GM12891 (cell line): ENCODE data around the gene CEMP1. TPM values are rescaled to one million over a fixed set of nuclear protein-coding genes. Genes with fewer than 3 reads are reported as not detected.
"Not testable (repeated sequence)": the region's sequence is repeated elsewhere in the genome, so short reads cannot be mapped to it uniquely, and the experiment has no call there.

Source experiments
- DNase-seq: peaks from one replicate; pipeline ENCODE4 v3.0.0; 2011; ENCODE audit warnings: low spot score; ENCODE audit not compliant: insufficient read length
- FAIRE-seq: peaks from 2 replicates; lab custom pipeline; 2011; peaks lifted over from hg19 to GRCh38; lab: Jason Lieb, UNC
- PAX5 ChIP-seq: IDR thresholded peaks from 2 replicates; pipeline ENCODE4 v1.6.1; 2011; ENCODE audit warnings: low read length, moderate library complexity, mild to moderate bottlenecking; ENCODE audit not compliant: insufficient read depth, severe bottlenecking
- POLR2A ChIP-seq: IDR thresholded peaks from 2 replicates; pipeline ENCODE4 v1.6.1; 2011; ENCODE audit warnings: low read depth, low read length, control low read depth
- POLR2AphosphoS5 ChIP-seq: IDR thresholded peaks from 2 replicates; pipeline ENCODE4 v1.6.1; 2011; ENCODE audit warnings: low read depth, low read length, control low read depth
- POU2F2 ChIP-seq: IDR thresholded peaks from 2 replicates; pipeline ENCODE4 v1.6.1; 2011; ENCODE audit warnings: low read depth, mild to moderate bottlenecking, control low read depth, low read length, moderate library complexity
- SPI1 ChIP-seq: IDR thresholded peaks from 2 replicates; pipeline ENCODE4 v1.6.1; 2011; ENCODE audit warnings: low read depth, low read length, control low read depth
- TAF1 ChIP-seq: IDR thresholded peaks from 2 replicates; pipeline ENCODE4 v1.6.1; 2011; ENCODE audit warnings: low read depth, low read length, control low read depth
- polyA plus RNA-seq: library from polyadenylated mRNA; unstranded; fragments of >200 nt; gene quantifications from one replicate; pipeline ENCODE4 v1.2.1, GENCODE V29; 2012; ENCODE audit warnings: low read depth, missing spikeins, inconsistent platforms; ENCODE audit not compliant: missing spikeins

Gene CEMP1, protein sequence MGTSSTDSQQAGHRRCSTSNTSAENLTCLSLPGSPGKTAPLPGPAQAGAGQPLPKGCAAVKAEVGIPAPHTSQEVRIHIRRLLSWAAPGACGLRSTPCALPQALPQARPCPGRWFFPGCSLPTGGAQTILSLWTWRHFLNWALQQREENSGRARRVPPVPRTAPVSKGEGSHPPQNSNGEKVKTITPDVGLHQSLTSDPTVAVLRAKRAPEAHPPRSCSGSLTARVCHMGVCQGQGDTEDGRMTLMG
- polyA plus RNA-seq: 2.6 TPM

DNA sequence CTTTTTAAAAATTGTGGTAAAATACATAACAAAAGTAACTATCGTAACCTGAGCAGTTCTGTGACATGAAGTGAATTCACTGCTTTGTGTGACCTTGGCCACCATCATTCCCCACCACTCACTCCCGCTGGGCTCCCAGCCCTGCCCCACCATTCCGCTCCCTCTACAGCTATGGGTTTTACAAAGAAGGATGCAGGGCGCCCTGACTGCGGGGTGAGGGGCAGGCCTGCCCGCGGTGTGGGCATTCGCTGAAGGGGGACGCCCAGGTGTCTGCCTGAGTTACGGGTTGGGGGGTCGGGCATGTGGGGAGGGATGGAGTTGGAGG is at the start of gene CEMP1:
TSS of gene CEMP1 (minus strand) at position 38 of the 325 bp plus-strand sequence. CDS start 335 bp downstream, outside the sequence.
- no peak for DNase-seq
- TF ChIP-seq POLR2A: no peak
- no peak for TF ChIP-seq POLR2AphosphoS5
- no peak for TF ChIP-seq SPI1
- TF ChIP-seq TAF1: no peak
- no peak for TF ChIP-seq POU2F2
- TF ChIP-seq PAX5: no peak

DNA sequence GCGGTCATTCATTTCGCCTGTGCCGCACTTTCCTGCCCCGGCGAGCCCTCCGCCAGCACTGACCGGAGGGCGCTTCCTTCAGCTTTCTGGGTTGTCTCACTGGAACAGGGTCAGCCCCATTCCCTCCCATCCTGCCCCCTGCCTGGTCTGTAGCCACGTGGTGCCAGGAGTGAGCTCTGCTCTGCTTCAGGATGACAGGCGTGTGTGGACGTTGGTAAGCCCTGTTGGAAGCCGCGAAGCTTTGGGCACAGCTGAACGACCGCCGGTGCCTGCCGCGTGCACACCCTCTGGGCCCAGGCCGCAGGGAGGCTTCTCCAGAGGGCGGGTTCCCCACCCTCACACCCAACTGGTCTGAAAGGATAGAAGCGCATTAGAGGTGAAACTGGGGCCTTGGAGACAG is 49.6 kb upstream of the CEMP1 start:
- DNase-seq: not testable (repeated sequence)
- peak; percentile 69 for FAIRE-seq

More for the DNA sequence above, at the start of gene CEMP1:
- peak; percentile 48 for FAIRE-seq

DNA sequence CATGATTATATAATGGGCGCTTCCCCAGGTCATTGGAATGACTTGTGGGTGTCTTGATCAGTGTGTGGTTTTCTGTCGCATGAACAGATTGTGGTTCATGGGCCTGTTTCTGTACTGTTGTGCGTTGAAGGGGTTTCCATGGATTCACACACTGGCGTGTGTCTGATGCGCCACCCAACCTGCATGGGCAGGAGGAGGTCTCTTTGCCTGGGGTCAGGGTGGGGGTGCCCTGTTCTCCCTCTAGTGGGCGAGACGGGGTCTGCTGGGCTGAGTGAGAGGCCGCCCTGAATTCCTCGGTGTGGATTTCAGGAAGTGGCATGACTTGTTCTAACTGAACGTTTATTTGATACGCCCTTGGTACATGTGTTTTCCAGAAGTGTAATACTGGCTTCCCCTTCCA is 48.9 kb upstream of the CEMP1 start:
- not testable (repeated sequence) for DNase-seq

DNA sequence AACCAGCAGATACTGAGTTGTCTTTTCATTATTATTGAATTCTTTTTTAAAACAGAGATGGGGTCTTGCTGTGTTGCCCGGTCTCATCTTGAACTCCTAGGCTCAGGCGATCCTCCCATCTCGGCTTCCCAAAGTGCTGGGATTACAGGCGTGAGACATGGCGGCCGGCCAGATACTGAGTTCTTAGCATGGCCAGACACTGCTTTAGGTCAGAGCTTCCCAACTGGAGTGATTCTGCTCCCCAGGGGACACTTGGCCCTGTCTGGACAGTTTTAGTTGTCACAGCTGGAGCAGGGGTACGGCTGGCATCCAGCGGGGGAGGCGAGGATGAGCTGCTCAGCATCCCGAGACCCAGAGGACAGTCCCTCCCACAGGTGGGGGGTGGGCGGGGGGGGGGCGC is 47.7 kb upstream of the CEMP1 start:
- FAIRE-seq: not testable (repeated sequence)

More for the DNA sequence above, 48.9 kb upstream of the CEMP1 start:
- peak; percentile 38 for FAIRE-seq

DNA sequence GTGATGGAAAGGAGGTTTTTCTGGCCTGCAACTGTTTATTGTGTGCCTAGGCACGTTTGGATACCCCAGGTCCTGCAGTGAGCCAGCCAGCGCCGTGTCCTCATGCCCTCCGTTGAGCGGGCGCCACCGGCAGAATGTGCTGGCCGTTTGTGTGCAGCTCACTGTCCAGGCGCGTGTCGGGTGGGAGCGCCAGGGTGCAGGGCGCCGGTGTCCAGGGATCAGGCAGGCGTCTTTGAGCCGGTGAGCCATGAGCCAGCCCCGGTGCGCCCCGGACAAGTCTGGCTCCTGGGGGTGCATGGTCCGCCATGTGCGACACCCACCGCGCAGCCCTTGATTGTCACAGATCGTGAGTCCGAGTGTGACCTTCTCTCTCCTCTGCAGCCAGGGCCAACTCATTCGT is 45.8 kb upstream of the CEMP1 start:
- FAIRE-seq, DNase-seq: not testable (repeated sequence)

More for the DNA sequence above, 47.7 kb upstream of the CEMP1 start:
- not testable (repeated sequence) for DNase-seq

DNA sequence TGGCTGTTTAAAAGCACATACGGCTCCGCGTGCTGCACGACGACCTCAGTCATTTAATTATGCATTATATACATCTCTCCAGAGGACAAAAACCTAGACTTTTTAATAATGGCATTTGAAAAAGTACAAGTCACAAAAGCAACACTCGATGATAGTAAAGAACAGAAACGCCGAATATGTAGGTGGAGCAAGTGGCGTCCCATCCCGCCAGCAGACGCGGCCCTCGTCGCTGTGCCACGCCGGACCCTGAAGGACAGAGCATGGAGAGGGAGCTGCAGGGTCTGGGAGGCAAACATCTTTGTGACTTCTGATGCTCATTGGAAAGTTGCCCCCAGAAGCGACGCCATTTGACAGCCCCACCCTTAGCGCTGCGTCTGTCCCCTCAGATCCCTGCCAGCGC is 44.6 kb upstream of the CEMP1 start:
- not testable (repeated sequence) for FAIRE-seq, DNase-seq

DNA sequence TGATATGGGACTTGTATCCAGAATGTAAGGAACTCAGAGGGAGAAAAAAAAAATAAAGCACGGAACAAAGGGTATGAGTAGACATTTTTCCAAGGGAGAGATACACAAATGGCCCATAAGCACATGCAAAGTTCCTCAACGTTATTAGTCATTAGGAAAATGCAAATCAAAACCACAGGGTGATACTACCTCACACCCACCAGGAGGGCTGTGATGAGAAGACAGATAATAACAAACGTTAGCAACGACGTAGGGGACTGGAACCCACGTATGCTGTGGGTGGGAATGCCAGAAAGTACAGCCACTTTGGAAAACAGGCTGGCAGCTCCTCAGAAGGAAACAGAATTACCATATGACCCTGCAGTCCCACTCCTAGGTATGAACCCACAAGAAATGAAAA is 41.5 kb upstream of the CEMP1 start:
- peak; percentile 95 for FAIRE-seq
- not testable (repeated sequence) for DNase-seq

DNA sequence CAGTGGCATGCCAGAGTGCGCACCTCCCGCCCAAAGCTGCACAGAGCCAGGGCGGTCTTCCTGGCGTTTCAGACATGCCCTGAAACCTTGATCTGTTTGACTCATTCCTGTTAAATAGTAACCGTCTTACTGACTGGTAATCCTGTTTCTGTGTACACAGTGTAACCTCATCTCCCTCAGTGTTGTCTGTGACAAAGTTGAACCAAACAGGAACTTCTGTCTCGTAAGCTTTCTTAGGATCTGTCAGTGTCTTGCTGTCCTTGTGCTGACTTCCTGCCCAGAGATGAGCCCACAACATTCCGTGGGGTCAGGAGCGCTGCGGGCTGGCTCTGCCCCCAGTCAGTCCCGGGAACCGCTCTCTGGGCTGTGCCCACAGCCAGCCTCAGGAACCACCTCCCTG is 37.4 kb upstream of the CEMP1 start:
- FAIRE-seq, DNase-seq: not testable (repeated sequence)

DNA sequence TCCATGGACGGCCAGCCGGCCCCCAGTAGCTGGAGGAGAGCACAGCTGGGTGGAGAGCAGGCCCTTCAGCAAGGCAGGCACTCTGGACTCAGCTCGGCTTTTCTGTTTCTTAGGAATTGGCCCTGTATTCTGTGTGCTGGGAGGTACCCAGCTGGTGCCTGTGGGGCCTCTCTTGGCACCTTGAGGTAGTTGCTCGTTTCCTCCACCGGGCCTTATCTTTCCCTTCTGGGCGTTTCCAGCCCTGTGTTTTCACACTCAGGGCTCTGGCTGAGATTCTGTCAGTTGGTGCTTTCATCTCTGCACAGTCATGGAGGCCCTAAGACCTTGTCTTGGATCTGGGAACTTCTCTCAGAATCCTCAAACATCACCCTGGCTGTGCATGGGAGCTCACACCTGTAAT is 36.3 kb upstream of the CEMP1 start:
- DNase-seq, FAIRE-seq: not testable (repeated sequence)

DNA sequence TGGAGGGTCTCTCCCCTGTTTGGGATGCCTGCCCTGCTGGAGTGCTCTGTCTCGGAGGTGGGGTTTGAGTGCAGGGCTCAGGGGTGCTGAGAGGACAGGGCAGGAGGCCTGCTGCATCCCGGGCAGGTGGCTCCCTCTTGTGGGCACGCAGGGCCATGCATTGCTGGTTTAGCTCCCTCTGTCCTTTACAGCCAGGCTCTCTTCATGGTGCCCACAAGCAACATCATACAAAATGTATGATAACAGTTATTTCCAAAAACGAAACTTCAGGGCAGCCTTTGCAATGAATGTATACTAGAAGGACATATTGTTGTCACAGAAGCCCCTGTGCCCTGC is 29.6 kb upstream of the CEMP1 start:
- DNase-seq: not testable (repeated sequence)
- FAIRE-seq: peak; percentile 92

DNA sequence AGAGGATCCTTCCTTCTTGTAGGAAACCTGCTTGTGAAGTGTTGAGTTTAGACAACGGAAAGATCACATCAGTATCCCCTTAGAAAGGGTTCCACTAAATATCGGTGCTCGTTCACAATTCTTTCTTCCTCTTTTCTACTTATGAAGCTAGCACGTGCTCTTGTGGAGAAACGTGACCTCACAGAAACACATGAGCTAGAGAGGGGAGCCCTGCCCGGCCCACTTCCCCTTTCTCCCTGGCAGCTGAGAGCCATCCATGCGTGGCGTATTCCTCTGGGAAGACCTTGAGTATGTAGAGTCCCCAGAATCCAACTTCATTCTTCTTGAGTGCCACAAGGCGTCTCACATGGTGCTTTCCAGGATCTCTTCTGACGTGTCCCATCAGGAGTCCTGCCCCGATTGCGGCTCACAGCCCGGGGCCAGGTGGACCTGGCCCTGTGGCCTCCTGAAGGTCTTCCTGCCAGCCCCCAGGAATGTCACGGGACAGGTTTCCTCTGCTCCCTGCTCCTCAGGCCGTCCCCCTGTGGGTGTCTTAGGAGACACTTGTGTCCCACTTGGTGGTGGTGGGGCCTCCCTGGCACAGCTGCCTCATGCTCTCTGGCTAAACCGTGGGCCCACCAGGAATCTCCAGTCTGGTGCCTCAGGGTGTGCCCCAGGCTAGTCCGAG is 29.1 kb upstream of the CEMP1 start:
- FAIRE-seq: peak; percentile 82
- DNase-seq: not testable (repeated sequence)
- TF ChIP-seq SPI1: peak; percentile 74

DNA sequence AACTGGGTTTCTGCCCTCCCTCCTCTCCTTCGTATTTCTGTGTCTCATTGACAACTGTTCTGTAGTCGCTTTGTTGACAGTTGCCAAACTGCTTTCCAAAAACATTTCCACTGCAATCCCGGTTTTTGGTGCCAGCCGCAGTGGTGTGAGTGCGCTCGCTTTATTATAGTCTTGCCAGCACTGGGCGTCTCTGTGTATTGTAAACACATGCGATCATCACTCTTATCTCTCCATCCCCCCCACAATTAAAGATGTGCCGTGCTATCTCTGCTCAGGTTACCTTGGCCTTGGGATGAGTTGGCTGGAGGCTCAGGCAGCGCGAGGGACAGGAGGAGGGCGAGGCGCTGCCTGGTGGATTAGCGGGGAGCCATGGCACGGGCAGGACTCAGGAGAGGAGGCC is 25.9 kb upstream of the CEMP1 start:
- DNase-seq, FAIRE-seq: not testable (repeated sequence)

DNA sequence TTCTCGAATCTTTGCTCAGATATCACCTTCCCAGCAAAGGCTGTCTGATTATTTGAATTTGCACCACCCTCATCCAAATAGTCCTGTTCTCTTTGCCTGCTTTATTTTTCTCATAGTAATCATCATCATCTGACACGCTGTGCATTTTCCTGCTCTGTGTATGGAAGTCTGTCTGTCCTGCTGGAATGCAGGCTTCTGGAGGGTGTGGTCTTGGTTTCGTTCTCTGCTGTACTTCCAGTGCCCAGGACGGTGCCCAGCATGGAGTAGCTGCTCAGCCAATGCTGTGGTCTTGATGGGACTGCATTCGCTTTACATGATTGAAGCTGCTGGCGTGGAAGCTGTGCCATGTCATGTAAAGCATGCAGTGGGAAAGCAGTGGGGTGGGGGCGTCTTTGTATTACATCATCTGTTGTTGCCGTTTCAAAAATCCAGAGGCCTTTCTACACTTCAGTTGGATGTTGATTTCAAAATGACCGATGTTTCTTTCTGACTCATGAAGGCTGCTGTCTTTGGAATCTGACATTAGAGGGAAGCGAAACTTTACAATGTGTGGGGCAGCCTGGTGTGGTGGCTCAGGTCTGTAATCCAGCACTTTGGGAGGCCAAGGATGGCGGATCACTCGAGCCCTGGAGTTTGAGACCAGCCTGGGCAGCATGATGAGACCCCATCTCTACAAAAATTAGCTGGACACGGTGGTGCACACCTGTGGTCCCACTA is 23.7 kb upstream of the CEMP1 start:
- FAIRE-seq, DNase-seq: not testable (repeated sequence)

DNA sequence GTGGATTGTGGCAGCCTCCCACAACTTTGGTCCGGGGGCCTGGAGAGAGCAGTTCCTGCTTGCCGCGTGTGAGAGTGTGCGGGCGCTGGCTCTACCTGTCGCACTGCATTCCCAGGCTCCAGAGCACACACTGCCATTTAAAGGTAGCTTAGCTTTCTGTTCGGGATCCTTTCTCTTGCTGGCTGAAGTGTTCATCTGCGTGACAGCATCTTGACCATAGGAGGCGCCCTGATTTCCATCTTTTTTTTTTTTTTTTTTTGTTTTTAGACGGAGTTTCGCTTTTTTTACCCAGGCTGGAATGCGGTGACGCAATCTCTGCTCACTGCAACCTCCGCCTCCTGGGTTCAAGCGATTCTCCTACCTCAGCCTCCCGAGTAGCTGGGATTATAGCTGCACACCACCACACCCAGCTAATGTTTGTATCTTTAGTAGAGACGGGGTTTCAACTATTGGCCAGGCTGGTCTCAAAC is 20.2 kb upstream of the CEMP1 start:
- not testable (repeated sequence) for FAIRE-seq, DNase-seq

DNA sequence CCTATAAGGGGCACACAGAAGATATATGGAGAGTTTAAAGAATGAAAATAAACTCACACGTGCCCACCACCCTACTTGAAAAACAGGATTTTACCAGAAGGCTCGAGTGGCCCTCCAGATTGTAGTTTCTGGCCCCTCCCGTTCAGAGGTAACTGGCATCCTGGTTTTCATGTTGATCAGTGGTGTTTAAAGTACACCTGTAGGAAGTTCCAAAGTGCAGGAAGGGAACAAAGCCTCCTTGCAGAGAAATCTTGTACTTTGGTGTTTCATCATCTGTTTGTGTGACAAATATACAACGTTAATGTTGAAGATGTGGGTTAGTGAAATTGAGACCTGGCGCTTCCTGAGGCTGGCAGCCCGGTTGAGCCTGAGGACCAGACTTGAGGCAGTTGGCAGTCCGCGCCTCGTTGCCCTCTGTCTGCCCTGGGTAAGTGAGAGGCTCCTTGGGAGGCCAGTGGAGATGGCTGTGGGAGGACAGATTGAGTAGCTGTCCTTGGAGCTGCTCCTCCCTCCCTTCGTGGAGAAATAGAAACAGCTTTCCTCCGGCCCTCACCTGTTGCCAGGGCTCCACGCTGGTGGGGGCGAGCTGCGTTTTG is 19.2 kb upstream of the CEMP1 start:
- not testable (repeated sequence) for DNase-seq, FAIRE-seq

DNA sequence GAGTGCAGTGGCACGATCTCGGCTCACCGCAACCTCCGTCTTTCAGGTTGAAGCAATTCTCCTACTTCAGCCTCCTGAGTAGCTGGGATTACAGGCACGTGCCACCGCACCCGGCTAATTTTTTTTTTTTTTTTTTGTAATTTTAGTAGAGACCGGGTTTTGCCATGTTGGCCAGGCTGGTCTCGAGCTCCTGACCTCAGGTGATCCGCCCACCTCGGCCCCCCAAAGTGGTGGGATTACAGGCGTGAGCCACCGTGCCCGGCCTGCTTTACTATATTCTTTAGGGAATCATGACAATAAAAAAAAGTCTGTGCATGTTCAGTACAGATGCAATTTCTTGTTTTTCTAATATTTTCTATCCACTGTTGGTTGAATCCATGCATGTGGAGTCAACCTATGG is 12.6 kb upstream of the CEMP1 start:
- not testable (repeated sequence) for DNase-seq, FAIRE-seq

DNA sequence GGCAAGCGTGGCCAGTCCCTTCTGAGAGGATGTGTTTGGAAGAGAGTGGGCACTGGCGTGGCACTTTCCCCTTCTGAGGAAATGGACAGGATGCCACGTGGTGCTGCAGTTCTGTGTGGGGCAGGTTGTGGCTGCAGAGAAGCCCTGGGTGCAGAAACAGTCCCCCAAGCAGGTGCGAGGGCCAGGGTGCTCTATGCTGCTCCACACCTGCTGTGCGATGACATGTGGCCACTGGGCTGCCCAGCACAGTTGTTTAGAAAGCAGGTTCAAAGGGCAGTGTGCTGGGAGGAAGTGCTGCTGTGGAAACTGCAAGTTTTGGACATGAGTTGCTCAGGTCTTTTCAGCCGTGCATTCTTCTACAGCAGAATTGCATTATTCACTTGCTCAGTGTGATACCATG is 10.2 kb upstream of the CEMP1 start:
- not testable (repeated sequence) for FAIRE-seq, DNase-seq

DNA sequence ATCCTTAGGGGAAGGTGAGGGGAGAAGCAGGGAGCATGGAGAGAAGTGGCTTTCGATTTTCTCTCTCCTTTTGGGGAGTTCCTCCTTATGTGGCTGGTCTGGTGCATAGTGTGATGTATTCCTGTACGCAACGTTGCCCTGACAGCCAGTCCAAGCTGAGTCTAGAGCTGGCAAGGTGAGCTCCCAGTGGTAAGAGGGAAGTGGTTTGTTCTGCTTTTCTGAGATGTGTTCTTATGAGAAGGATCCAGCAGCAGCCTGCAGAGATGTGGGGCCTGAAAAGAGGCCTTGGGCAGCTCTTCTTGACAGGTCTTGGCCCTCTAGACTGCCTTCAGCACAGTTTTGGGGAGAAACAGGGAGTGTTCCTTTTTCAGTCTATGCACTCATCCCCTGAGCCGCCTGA is 9.7 kb upstream of the CEMP1 start:
- not testable (repeated sequence) for DNase-seq, FAIRE-seq
